Cerebellar nuclear complex (tissue), 1 donor: ENCODE measurements around the gene HLA-DRA.

Experiments used
- DNase-seq, 2 experiments: peaks; one replicate each; lab custom pipeline; 2025; lab: John Stamatoyannopoulos, UW

Gene HLA-DRA

GRCh38 chr6:32439602-32440214 is at the start of gene HLA-DRA:
HLA-DRA (plus strand) TSS chr6:32439887; CDS start chr6:32439951, 64 bp downstream.
- no peak for DNase-seq

GRCh38 chr6:32391505-32391904 is 48.2 kb upstream of the HLA-DRA start:
- DNase-seq = no peak

- no peak for DNase-seq
Observed at GRCh38 chr6:32393665-32394420, 45.8 kb upstream of the HLA-DRA start.

GRCh38 chr6:32396028-32396427 is 43.7 kb upstream of the HLA-DRA start:
- no peak for DNase-seq

GRCh38 chr6:32397252-32397920 is 42.3 kb upstream of the HLA-DRA start:
- no peak for DNase-seq

GRCh38 chr6:32401284-32401963 is 38.3 kb upstream of the HLA-DRA start:
- DNase-seq = no peak

GRCh38 chr6:32402812-32403211 is 36.9 kb upstream of the HLA-DRA start:
- DNase-seq = no peak

- no peak for DNase-seq
Observed at GRCh38 chr6:32405656-32406055, 34.0 kb upstream of the HLA-DRA start.

- DNase-seq = no peak
Observed at GRCh38 chr6:32406197-32406596, 33.5 kb upstream of the HLA-DRA start.

GRCh38 chr6:32406857-32407256 is 32.8 kb upstream of the HLA-DRA start, which contains the start of gene BTNL2:
BTNL2 (minus strand) TSS chr6:32407181; CDS start chr6:32407123, 58 bp downstream.
- DNase-seq = no peak

GRCh38 chr6:32410906-32411305 is 28.8 kb upstream of the HLA-DRA start:
- no peak for DNase-seq

GRCh38 chr6:32411566-32412327 is 27.9 kb upstream of the HLA-DRA start:
- no peak for DNase-seq

GRCh38 chr6:32413427-32414047 is 26.1 kb upstream of the HLA-DRA start:
- DNase-seq = no peak

GRCh38 chr6:32415521-32416019 is 24.1 kb upstream of the HLA-DRA start:
- no peak for DNase-seq

GRCh38 chr6:32416036-32416435 is 23.7 kb upstream of the HLA-DRA start:
- DNase-seq = no peak

GRCh38 chr6:32424589-32425300 is 14.9 kb upstream of the HLA-DRA start:
- DNase-seq = no peak

GRCh38 chr6:32426338-32426737 is 13.3 kb upstream of the HLA-DRA start:
- no peak for DNase-seq

- no peak for DNase-seq
Observed at GRCh38 chr6:32427218-32427617, 12.5 kb upstream of the HLA-DRA start.

GRCh38 chr6:32427934-32428474 is 11.7 kb upstream of the HLA-DRA start:
- DNase-seq = no peak

- no peak for DNase-seq
Observed at GRCh38 chr6:32430179-32430578, 9.5 kb upstream of the HLA-DRA start.
